Frontal cortex (tissue), 4 donors: Measurements from ENCODE around the gene KLK8. TPM values are rescaled to one million over a fixed set of nuclear protein-coding genes. Genes with fewer than 3 reads are reported as not detected.

ENCODE experiments used
- DNase-seq, 2 donors: peaks; one replicate each; pipeline ENCODE4 v3.0.0; 2012; ENCODE audit warnings: low spot score in 2 of 2
- FAIRE-seq: peaks from 2 replicates; lab custom pipeline; 2012; peaks lifted over from hg19 to GRCh38; lab: Jason Lieb, UNC
- total RNA-seq: library from RNA; depleted of rRNA; stranded (reverse); fragments of >200 nt; gene quantifications from one replicate; pipeline ENCODE4 v1.2.3, GENCODE V29; 2014
- donor health status: control.
- donor health status: control.
- donor health status: control.

Gene KLK8
- total RNA-seq, 1 donor from 2014 or later, result not detected

DNA sequence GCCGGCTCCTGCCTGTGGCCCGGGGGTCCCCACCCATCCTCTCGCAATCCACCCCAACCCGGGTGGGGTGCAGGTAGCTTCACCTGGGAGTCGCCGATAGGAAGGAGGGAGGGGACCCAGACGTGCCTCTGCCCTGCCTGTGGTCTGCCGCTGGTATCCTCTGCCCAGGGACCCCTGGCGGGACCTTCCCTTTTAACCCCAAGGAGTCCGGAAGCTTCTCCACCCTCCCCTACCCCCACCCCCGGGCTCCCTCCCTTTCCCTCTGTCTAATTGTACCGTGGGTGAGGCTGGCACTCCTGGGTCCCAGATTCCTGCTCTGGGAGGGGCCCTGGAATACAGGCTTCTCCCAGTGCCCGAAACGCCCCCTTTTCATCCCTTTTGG lies 18.1 kb upstream of the KLK8 start, which contains the start of gene KLK10:
KLK10 (minus strand) TSS at position 166 of the 382 bp plus-strand sequence. CDS start 579 bp downstream, outside the sequence.
- no peak for FAIRE-seq
- DNase-seq, result no peak

DNA sequence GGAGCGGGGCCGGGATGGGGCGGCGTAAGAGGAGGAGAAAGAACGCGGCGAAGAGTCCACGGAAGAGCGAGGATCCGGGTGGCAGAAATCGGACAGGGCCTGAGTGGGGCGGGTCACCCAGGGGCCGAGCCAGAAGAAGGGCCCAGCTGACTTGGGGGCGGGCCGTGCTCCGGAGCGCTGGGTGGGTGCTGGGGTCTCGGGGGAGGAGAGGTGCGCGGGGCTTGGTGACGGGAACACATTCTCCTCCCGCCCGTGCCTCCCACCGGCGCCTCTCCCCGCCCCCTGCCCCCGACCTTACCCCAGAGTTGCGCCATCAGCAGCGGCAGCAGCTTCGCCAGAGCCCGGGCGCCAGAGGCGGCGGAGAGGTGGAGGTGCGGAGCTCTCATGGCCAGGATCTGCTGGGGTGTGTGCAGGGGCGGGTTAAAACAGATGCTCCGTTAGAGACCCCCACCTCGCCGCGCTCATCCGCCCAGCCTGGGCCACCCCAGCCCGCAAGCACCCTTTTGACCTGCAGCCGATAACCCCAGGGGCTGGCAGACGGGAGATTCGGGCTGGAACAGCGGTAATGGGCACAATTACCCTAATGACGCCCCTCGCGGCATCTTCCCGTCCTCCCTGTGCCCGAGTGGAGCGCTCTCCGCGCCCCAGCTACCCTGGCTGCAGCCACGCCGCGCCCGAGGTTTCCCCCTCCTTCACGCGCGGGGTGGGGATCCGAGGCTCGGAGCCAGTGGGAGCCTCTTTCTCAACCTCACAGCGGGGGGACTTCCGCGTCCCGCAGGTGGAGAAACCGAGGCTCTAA lies 17.5 kb upstream of the KLK8 start:
- no peak for FAIRE-seq
- DNase-seq, result no peak

DNA sequence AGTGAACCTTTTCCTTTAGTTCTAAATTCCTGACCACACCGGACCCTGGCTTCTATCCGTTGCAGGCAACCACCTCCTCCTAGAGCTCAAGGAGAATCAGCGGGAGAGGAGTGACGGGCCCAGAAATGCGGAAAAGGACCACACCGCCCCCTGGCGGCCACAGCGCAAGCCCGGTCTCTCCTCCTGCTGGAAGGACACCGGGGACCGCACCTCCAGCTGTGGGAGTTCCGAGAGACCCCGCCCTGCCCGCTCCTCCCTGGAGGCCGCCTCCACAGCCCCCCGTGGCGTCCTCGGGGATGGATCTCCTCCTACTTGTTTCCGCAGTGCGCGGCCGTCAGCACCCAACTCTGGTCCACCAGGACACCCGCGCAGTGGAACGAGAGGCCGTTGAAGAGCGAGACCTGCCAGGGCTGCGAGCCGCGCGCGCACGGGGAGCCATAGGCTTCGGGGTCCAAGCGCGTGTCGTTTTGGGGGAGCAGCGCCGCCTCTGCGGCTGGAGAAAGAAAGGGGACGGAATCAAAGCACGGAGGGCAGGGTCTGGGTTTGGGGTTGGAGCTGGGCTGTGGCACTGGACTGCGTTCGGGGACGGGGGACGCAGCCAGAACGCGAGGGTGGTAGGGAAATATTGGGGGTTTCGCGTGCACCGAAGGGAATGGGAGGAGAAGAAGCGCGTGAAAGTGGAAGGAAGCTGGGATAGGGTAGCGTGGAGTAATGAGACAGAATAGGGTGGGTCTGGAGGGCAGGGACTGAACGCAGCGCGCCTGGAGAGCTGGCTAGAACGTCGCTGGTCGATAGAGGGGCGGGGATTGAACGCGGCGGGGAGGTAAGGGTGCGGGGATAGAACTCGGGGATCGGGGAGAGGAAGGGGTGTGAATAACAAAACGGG lies 15.6 kb upstream of the KLK8 start:
- FAIRE-seq, result no peak
- peak; percentile 75 to 77 for DNase-seq

DNA sequence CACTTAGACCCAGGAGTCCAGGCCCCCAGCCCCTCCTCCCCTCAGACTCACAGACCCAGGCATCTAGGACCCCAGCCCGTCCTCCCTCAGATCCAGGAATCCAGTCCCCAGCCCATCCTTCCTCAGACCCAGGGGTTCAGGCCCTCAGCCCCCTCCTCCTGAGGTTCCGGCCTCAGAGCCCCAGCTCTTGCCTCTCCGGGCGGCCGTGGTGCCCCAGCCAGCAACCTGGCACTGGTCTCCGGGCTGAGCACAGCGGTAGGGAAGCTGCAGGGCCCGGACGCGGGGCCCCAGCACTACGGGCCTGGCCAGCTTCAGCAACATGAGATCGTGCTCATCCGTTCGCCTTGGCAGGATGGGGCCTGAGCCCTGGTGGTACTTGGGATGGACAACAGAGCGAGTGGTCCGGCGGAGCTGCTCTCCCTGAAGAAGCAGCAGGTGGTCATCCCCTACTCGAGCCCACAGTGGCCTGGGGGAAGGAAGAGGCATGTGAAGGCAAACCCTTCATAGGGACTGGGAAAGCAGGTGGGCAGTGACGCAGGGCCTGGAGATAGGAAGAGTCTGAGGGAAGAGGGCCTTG lies 14.4 kb upstream of the KLK8 start:
- FAIRE-seq, result no peak
- no peak for DNase-seq

DNA sequence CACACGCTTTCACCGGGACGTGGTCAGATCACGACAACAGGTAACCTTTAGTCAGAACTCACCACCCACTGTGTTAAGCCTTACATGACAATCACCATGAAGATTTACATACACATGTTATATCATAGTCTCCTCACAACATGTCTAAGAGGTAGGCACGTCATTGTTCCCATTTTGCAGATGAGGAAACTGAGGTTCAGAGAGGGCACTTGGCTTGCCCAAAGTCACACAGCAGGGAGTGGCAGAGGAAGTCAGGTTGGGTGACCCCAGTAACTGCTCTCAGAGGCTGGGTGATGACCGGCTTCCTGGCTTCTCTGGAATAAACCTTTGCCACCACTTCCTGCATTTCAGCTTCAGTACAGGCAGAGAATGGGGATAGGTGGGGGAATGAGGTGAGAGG lies 12.8 kb upstream of the KLK8 start:
- FAIRE-seq (no peak), DNase-seq (no peak)

DNA sequence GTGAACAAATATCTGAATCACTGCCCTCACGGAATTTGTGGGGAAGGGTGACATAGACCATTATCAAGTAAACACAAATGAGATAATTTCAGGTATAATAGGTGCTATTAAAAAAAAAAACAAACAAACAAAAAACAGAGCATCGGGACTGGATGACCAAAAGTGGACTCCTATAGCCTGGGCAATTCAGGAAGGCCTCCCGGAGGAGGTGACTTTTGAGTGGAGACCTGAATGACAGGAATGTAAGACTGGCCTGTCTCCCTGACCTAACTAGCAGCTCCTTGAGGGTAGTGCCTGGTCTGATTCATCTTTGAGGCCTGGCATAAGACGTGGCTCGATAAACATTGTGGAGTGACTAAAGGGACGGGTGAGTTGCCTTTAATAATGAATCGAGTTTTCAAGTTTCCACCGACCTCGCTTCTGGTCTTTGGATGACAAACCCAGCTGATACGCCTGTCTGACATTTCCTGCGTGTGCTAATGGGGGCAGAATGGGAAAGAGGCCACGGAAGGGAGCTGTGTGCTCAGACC lies 11.3 kb upstream of the KLK8 start:
- FAIRE-seq (no peak), DNase-seq (no peak)

DNA sequence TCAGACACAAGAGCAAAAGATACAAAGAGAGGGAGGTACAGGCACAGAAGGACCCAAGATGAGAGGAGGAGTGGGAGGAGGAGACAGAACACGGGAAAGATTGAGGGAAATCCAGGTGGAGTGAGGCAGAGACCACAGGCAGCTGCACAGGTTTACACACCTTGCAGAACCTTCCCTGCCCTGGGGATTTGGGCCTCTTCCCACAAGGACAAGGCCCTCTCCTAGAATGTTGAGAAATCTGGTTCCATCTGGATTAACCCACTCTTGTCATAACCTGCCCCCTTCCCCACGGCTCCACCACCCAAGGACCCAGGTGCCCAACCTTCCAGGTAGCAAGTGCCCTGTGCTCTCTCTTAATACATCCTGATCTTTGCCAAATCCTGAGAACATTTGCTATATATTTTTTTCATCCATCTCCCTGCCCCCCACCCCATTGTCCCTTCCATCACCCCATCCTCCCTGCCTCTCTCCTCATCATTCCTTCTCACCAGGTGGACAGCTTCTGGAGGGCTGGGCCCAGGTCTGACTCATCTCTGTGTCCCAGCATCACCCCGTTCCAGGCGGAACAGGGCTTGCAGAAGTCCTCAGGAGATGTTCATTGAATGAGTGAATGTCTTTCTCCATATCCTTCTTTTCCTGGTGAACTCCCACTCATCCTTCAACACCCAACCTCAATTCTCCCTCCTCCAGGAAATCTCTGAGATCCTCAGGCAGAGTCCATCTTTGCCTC lies 8.8 kb upstream of the KLK8 start:
- FAIRE-seq, result no peak

DNA sequence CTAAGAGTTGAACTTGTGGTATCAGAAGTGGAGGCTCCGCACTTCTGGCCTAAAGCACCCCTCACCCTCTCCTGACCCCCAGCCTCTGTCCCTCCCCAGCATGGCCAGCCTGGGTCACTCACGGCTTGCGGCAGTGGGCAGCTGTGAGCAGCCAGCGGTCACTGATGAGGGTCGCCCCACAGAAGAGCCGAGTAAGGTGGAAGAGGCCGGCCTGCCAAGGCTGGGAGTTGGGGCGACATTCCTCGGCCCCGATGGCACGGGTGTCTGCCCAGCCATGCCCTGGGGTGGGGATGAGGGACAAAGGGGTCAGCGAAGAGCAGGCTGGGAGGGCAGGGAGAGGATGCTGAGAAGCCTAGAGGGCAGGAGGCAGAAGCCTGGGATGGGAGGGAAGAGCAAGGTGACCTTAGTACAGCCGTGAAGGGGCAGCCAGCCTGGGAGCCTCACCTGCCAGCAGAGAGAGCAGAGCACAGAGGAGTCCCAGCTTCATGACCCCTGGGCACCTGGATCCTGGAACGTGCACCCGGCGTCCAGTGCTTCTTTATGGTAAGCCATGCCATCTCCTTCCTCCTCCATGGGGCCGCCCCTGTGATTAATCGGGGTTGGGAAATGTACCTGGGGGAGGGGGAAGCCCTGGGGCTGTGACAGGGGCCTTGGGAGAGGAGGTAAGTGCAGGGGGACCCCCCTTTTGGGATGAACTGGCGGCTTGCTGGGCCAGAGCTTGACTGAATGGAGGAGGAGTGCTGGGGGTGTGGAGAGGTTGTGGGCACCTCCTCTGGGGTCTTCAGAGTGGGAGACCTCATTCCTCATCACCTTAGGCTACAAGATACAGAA lies 7.9 kb upstream of the KLK8 start:
- FAIRE-seq (no peak), DNase-seq (no peak)

More for the DNA sequence above, 8.8 kb upstream of the KLK8 start:
- DNase-seq, result no peak

DNA sequence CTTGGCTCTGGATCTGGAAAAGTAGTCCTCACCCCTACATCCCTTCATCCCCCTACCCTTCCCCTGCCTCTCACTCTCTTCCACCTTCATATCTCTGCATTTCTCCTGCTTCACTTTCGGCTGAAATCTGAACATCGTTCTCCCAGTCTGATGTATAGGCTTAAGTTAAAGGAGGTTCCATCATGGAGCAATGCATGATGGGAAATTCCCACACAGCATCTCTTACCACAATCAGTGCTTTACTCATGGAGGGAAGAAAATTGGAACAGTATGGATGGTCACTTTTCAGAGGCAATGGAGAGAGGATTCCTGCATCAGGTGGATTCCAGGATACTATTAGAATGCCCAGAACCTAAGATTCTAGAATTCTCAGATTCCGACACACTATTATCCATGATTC lies 6.1 kb upstream of the KLK8 start:
- DNase-seq (no peak), FAIRE-seq (no peak)

DNA sequence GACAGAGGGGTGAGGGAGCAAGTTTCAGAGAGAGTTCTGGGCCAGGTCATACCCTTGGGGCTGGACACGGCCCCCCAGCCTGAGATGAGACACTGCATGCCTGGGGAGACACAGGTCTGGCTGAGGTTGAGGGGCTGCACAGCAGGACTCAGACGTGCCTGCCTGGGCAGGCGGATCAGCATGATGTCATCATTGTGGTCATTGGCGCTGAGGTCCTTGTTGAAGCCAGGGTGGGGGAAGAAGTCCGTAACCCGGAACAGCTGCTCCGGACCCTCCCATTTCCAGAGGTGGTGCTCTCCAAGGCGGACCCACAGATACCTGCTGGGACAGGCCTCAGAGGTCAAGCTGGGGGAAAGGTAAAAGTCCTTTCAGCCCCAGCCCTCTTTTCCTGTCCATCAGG lies 5.0 kb upstream of the KLK8 start:
- no peak for DNase-seq
- FAIRE-seq, result no peak

DNA sequence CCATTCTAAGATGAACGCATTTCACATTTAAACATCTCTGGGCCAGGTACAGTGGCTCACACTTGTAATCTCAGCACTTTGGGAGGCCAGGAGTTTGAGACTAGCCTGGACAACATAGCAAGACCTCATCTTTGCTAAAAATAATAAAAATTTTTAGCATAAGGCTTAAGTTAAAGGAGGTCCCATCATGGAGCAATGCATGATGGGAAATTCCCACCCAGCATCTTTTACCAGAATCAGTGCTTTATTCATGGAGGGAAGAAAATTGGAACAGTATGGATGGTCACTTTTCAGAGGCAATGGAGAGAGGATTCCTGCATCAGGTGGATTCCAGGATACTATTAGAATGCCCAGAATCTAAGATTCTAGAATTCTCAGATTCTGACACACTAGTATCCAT lies 3.8 kb upstream of the KLK8 start:
- no peak for FAIRE-seq
- no peak for DNase-seq

DNA sequence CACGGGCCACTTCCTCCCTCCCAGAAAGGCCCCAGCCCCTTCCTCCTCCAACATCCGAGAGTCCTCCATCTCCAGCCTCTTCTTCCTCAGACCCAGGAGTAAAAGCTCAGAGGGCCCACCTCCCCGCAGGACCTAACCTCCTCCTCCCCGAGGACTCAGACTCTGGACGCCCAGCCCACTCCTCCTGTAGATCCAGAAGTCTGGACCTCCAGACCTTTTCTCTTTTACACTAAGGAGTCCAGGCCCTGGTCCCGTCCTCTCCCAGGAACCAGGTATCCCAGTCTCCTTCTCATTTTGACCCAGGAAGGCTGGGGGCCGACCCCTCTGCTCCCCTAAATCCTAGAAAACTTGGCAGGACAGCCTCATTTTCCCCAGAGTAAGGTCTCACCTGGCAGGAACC lies 1.9 kb upstream of the KLK8 start:
- DNase-seq, result no peak
- FAIRE-seq, result no peak

DNA sequence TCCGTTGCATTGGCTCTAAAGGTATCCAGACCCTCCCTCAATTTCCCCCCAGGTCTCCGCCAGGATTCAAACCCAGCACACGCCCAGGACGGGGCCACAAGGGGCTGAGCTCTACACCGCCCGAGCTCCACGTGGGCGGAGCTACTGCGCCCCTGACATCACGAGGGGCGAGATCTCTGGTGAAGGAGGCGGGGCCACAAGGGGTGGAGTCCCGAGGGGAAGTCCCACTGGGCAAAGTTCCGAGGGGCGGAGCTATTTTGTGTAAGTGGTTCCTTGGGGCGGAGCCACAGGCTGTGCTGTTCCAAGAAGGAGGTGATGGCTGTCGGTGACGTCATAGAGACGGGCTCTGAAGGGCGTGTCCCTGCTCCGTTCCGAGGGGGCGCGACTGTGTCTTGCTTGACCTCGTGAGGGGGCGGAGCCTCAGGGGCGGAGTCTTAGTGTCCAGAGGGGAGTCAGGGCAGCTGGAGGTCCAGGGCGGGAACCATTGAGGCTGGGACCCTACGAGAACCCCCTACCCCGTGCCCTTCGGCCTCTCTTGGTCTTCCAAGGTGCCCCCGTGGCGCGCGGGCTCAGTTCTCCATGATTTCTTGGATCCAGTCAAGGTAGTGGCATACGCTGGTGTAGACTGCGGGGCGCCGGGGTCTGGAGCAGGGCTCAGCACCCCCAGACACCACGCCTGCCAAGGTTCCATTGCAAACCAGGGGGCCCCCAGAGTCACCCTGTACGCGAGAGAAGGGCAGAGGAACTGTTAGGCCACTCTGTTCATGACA lies 1.3 kb upstream of the KLK8 start:
- no peak for FAIRE-seq
- no peak for DNase-seq

DNA sequence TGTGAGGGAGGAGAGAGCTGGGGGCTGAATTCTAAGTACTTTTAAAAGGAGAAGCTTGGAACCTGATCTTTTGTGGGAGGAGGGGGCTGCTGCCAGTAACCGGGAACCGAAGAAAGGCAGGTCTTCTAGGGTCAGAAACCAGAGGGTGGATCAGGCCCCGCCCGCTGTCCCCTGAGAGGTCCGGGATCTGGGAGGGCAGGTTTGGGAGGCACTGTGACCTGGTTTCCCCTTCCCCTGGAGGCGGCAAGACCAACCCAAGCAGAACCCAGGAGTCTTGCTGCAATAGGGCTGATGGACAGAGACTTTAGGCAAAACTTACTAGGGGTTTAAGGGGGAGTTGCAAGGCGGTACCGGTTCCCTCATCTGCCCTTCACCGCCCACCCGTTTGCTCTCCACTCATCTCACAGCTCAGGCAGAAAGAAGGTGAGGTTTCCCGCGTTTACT lies 707 bp upstream of the KLK8 start:
- no peak for FAIRE-seq

DNA sequence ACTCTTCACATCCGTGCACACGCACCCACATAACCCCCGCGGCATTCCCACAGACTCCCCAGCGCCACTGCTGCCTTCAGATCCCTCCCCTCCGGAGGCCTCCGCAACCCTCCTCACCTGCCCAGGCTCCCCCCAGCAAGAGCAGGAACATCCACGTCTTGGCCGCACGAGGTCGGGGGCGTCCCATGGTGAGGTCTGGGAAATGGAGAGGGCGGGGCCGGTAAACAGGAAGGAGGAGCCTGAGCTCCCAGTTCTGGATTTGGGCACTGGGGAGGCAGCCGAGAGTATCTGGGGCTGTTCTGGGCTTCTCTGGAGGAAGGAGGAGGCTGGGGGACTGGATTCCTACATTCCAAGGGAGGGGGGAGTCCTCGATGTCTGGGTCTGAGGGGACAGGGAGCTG lies 423 bp downstream of the KLK8 start:
- FAIRE-seq (no peak), DNase-seq (no peak)

More for the DNA sequence above, 707 bp upstream of the KLK8 start:
- no peak for DNase-seq

DNA sequence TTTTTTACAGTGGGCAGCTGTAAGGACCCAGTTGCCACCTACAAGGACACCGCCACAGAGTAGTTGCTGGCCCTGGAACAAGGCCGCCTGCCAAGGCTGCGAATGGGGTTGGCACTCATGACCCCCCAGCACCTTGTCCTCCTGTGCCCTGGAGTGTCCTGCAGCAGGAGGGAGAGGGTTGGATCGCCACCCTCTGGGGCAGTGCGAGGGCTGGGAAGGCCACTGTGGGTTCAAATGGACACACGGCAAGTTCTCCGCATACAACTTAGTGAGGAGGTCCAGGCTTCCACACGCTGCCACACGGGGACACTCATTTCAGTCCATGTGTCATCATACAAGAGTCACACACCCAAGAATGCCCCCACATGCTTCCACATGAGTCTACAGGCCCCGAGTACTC lies 978 bp downstream of the KLK8 start:
- no peak for FAIRE-seq
- DNase-seq, result no peak

DNA sequence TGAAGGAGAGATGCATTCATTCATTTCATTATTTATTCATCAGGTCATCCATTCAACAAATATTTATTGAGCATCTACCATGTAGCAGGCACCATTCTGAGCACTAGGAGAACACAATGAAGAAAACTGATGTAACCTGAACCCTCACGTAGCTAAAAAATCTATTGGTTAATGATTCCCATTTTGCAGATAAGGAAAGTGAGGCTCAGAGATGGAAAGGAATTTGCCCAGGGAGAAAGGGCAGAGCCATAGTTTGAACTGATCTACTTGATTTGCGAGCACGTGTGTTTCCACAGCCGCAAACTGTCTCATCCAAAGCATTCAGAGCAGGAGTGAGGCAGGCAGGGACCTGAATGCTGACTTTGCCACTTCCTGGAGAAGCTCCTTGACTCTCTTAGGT lies 2.7 kb downstream of the KLK8 start:
- FAIRE-seq (no peak), DNase-seq (no peak)

DNA sequence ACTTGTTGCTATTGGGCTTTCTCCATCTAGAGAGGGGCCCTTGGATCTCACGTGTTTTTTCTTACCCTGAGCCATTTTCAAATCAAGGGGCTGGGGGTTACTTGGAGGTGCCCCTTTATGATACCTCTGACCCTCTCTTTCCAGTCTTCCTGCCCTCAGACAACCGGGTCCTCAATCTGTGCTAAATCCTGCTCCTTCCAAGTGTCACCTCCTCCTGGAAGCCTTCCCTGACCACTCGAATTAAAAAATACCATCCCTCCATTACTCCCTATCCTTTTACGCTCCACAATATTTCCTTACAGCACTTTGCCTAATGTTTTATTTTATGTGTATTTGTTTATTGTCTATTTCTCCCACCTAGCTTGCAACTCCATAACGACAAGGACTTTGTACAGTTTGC lies 3.3 kb downstream of the KLK8 start:
- no peak for FAIRE-seq
- DNase-seq, result no peak
